ENCODE data around the gene LY6G5C. TPM values are rescaled to one million over a fixed set of nuclear protein-coding genes. Genes with fewer than 3 reads are reported as not detected.

The LY6G5C gene
- total and polyA plus RNA-seq, 9 of the 15 experiments (the other 6 are each of a cell fraction or from before 2014, with no cell fraction given), result 0.10 to 0.67 (median 0.46) TPM; not detected in 4

DNA sequence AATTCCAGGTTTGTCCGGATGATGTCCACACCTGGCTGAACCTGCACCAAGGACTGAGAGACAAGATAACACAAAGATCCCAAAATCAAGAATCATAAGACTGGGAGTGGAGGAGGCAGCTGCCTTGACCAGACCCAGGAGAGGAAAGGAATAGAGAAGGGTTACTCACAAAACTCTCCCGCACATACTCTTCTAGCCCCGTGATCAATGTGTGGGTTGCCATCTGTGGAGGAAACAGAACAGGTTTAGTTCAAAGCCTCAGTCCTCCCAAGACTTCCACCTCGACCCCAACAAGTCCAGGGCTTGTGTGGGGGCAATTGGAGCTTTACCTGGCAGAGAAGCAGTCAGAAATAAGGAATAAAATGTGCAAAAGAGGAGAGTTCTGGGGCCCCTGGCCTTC, 39.5 kb downstream of the LY6G5C start:
- Histone ChIP-seq H4K20me1 (replicated peaks; ENCODE audit: control insufficient read depth, insufficient read depth, low read length) (peaks cover 11% of the 10 kb centered on the region), H3K36me3 (ENCODE audit: control insufficient read depth, insufficient read depth, low read length) (peaks cover 96% of the 10 kb centered on the region), H3K4me2 (ENCODE audit: insufficient read depth, low read length) (no peak overlapping the region), H3K9ac (ENCODE audit: insufficient read depth in 1 of 2, low read depth in 2 of 2, low read length in 2 of 2) (peak overlapping the region in 1 of 2 experiments; percentile 21; a peak in 1 of 4 replicates), H3K9me3 (replicated peaks; ENCODE audit: control insufficient read depth, insufficient read depth, low read depth, low read length) (no peaks in the 10 kb centered on the region), H3K27me3 (ENCODE audit: control insufficient read depth in 2 of 2, insufficient read depth in 2 of 2, low read length in 2 of 2) (no peaks in the 10 kb centered on the region), H3K79me2 (ENCODE audit: control insufficient read depth, insufficient read depth, low read length) (no peaks in the 10 kb centered on the region), H3K4me1 (replicated peaks in 1 of 2; ENCODE audit: control insufficient read depth in 2 of 2, insufficient read depth in 2 of 2, low read length in 2 of 2) (peaks cover 3 to 13% of the 10 kb centered on the region in 2 experiments; a peak in 4 of 5 replicates), H3K27ac (ENCODE audit: extremely low read depth, low read depth, low read length) (no peak overlapping the region), H3K9me1 (ENCODE audit: control insufficient read depth, insufficient read depth, low read length) (no peaks in the 10 kb centered on the region), H2AFZ (ENCODE audit: low read depth, low read length) (no peak overlapping the region), H3K4me3 (no peak overlapping the region)
- BruUV-seq (replicated peaks), result no TSS peak
- FAIRE-seq (no peak), ATAC-seq (no peak), DNase-seq (ENCODE audit: extremely low read depth in 1 of 4, low spot score in 3 of 4) (no peak)
- TF ChIP-seq IFI16 (CRISPR knock-in tag; IDR thresholded peaks at IDR 0.05) (no peak), CXXC5 (CRISPR knock-in tag; IDR thresholded peaks at IDR 0.05) (no peak), HNRNPH1 (optimal IDR thresholded peaks at IDR 0.05; ENCODE audit: low read depth, low read length) (no peak), POLR2G (IDR thresholded peaks at IDR 0.05; ENCODE audit: low read depth, low read length) (no peak), KLF6 (CRISPR knock-in tag; IDR thresholded peaks at IDR 0.05; ENCODE audit: borderline replicate concordance) (no peak), MCM5 (IDR thresholded peaks at IDR 0.05; ENCODE audit: low read depth) (no peak), POLR2H (tag; IDR thresholded peaks at IDR 0.05; ENCODE audit: low read depth) (no peak), ATF2 (CRISPR knock-in tag; IDR thresholded peaks at IDR 0.05) (no peak), ZNF143 (CRISPR knock-in tag; IDR thresholded peaks at IDR 0.05) (no peak), MTA2 (IDR thresholded peaks at IDR 0.05; ENCODE audit: low read depth) (no peak)
- TF ChIP-seq, protein P1, sequence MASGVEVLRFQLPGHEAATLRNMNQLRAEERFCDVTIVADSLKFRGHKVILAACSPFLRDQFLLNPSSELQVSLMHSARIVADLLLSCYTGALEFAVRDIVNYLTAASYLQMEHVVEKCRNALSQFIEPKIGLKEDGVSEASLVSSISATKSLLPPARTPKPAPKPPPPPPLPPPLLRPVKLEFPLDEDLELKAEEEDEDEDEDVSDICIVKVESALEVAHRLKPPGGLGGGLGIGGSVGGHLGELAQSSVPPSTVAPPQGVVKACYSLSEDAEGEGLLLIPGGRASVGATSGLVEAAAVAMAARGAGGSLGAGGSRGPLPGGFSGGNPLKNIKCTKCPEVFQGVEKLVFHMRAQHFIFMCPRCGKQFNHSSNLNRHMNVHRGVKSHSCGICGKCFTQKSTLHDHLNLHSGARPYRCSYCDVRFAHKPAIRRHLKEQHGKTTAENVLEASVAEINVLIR (CRISPR knock-in tag; IDR thresholded peaks at IDR 0.05), result no peak
- TF ChIP-seq, protein P2, sequence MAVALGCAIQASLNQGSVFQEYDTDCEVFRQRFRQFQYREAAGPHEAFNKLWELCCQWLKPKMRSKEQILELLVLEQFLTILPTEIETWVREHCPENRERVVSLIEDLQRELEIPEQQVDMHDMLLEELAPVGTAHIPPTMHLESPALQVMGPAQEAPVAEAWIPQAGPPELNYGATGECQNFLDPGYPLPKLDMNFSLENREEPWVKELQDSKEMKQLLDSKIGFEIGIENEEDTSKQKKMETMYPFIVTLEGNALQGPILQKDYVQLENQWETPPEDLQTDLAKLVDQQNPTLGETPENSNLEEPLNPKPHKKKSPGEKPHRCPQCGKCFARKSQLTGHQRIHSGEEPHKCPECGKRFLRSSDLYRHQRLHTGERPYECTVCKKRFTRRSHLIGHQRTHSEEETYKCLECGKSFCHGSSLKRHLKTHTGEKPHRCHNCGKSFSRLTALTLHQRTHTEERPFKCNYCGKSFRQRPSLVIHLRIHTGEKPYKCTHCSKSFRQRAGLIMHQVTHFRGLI (CRISPR knock-in tag; IDR thresholded peaks at IDR 0.05), result no peak
- ChIA-PET CTCF (ENCODE audit: low intra/inter-chr PET ratio) (no interaction called here), POLR2A (interaction anchor here (1.3 to 14.8 kb wide), 5 partner anchors 6 to 100 kb away, joined by 4 to 274 read pairs (median 75); partner anchors contain the start of genes APOM, BAG6, DDX39B and GPANK1)
- in situ Hi-C loops (cut with MboI) (no loop called here), intact Hi-C loops (cut with micrococcal nuclease) (no loop called here)
- 84% methylated on average over 4 of the region's 4 CpGs for WGBS (ENCODE audit: insufficient coverage, low coverage, missing lambda C conversion rate)
